ENCODE data around the gene PCDHGA12. TPM values are rescaled to one million over a fixed set of nuclear protein-coding genes. Genes with fewer than 3 reads are reported as not detected.
"Not testable (repeated sequence)": the region's sequence is repeated elsewhere in the genome, so short reads cannot be mapped to it uniquely, and the experiment has no call there.

The PCDHGA12 gene
- total and polyA plus RNA-seq, 2 donors (not counting 1 experiment from before 2014, with no cell fraction given), result 11.9 to 13.7 TPM

DNA sequence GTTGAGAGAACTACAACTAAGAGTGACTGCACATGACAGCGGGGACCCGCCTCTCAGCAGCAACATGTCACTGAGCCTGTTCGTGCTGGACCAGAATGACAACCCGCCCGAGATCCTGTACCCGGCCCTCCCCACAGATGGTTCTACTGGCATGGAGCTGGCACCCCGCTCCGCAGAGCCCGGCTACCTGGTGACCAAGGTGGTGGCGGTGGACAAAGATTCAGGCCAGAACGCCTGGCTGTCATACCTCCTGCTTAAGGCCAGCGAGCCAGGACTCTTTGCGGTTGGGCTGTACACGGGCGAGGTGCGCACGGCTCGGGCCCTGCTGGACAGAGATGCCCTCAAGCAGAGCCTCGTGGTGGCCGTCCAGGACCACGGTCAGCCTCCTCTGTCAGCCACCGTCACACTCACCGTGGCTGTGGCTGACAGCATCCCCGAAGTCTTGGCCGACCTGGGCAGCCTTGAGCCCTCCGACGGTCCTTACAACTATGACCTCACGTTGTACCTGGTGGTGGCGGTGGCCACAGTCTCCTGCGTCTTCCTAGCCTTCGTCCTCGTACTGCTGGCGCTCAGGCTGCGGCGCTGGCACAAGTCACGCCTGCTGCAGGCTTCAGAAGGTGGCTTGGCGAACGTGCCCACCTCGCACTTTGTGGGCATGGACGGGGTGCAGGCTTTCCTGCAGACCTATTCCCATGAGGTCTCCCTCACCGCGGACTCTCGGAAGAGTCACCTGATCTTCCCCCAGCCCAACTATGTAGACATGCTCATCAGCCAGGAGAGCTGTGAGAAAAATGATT is 45.6 kb upstream of the PCDHGA12 start:
- H3K9ac ChIP-seq (ENCODE audit: insufficient read depth, low read length), result no peak overlapping the region
- H3K4me3 ChIP-seq (replicated peaks in 1 of 4; ENCODE audit: control extremely low read depth in 1 of 4, insufficient read depth in 1 of 4, low read depth in 3 of 4, low read length in 4 of 4), result no peak overlapping the region
- peaks cover 2% of the 10 kb centered on the region for H3K9me3 ChIP-seq (ENCODE audit: control insufficient read depth, insufficient read depth, low read depth, low read length)
- TF ChIP-seq EZH2 (IDR thresholded peaks at IDR 0.05; ENCODE audit: low read length, missing control alignments) (no peak), CTCF (conservative IDR thresholded peaks at IDR 0.05 in 1 of 2, IDR thresholded peaks at IDR 0.05 in 1 of 2; ENCODE audit: low read depth in 1 of 2, low read length in 2 of 2) (no peak)
- no peaks in the 10 kb centered on the region for H4K20me1 ChIP-seq (ENCODE audit: control insufficient read depth, extremely low read depth, insufficient read depth, low read length)
- DNase-seq (ENCODE audit: low read depth in 2 of 2), result no peak
- no peaks in the 10 kb centered on the region for H3K27me3 ChIP-seq (ENCODE audit: control insufficient read depth, insufficient read depth, low read length)
- no peak overlapping the region for H3K27ac ChIP-seq (ENCODE audit: insufficient read depth, low read length)
- H3K4me2 ChIP-seq (ENCODE audit: extremely low read depth, insufficient read depth, low read length), result no peak overlapping the region
- H2AFZ ChIP-seq (ENCODE audit: low read length), result no peak overlapping the region
- no peaks in the 10 kb centered on the region for H3K36me3 ChIP-seq (ENCODE audit: control insufficient read depth, insufficient read depth, low read length)
- no peaks in the 10 kb centered on the region for H3K79me2 ChIP-seq (ENCODE audit: control insufficient read depth, insufficient read depth, low read length)
- H3K4me1 ChIP-seq (ENCODE audit: control insufficient read depth, extremely low read depth, insufficient read depth, low read length), result no peaks in the 10 kb centered on the region

- not testable (repeated sequence) for H3K9me3 ChIP-seq (ENCODE audit: control insufficient read depth, insufficient read depth, low read depth, low read length); H2AFZ ChIP-seq (ENCODE audit: low read length)
- H3K4me3 ChIP-seq (replicated peaks in 1 of 4; ENCODE audit: control extremely low read depth in 1 of 4, insufficient read depth in 1 of 4, low read depth in 3 of 4, low read length in 4 of 4), result peak within 1 kb of the TSS in 2 of 4 experiments; percentile 45 to 53
Measured at GRCh38 chr5:141387557-141388311, 42.6 kb upstream of the PCDHGA12 start, which contains the start of gene PCDHGB4. TSS of gene PCDHGB4 (plus strand) at chr5:141387698. CDS start at chr5:141387885, 187 bp downstream.

More at GRCh38 chr5:141387557-141388311, 42.6 kb upstream of the PCDHGA12 start, which contains the start of gene PCDHGB4:
- not testable (repeated sequence) for H4K20me1 ChIP-seq (ENCODE audit: control insufficient read depth, extremely low read depth, insufficient read depth, low read length); H3K4me1 ChIP-seq (ENCODE audit: control insufficient read depth, extremely low read depth, insufficient read depth, low read length); H3K4me2 ChIP-seq (ENCODE audit: extremely low read depth, insufficient read depth, low read length); H3K9ac ChIP-seq (ENCODE audit: insufficient read depth, low read length); H3K36me3 ChIP-seq (ENCODE audit: control insufficient read depth, insufficient read depth, low read length); H3K79me2 ChIP-seq (ENCODE audit: control insufficient read depth, insufficient read depth, low read length); H3K27ac ChIP-seq (ENCODE audit: insufficient read depth, low read length); H3K27me3 ChIP-seq (ENCODE audit: control insufficient read depth, insufficient read depth, low read length)
- TF ChIP-seq CTCF (conservative IDR thresholded peaks at IDR 0.05 in 1 of 2, IDR thresholded peaks at IDR 0.05 in 1 of 2; ENCODE audit: low read depth in 1 of 2, low read length in 2 of 2), result peak; percentile 37 to 53
- peak; percentile 46 to 56 for DNase-seq (ENCODE audit: low read depth in 2 of 2)

Measured in fibroblast of lung (primary cell).